DMS 273 treated with DMSO at 0.1 percent for 48 hours (cell line): ENCODE results near the gene BRINP3.
"Not testable (repeated sequence)": the region's sequence is repeated elsewhere in the genome, so short reads cannot be mapped to it uniquely, and the experiment has no call there.

ENCODE experiments used
- DNase-seq: peaks from one replicate; lab custom pipeline; 2025; lab: John Stamatoyannopoulos, UW

Gene BRINP3

DNA sequence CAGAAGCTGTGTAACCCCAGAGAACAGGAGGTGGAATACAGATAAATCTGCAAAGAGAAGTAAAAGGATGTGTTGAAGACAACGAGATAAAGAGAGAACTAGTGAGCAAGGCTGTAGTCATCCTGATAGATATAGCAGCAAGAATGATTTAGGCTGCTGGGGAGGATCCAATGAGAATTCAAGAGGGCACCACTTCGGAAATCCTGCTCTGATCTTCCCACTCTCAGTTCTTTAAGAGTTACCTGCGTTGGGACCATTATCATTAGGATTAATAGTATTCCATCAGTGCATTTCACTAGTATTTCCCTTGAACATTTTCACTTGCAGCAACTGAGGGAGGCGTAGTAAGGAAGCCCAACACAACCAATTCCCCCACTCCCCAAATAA, at the start of gene BRINP3:
Gene BRINP3 (minus strand): TSS at position 103 of the 387 bp plus-strand sequence.
- DNase-seq, result no peak

DNA sequence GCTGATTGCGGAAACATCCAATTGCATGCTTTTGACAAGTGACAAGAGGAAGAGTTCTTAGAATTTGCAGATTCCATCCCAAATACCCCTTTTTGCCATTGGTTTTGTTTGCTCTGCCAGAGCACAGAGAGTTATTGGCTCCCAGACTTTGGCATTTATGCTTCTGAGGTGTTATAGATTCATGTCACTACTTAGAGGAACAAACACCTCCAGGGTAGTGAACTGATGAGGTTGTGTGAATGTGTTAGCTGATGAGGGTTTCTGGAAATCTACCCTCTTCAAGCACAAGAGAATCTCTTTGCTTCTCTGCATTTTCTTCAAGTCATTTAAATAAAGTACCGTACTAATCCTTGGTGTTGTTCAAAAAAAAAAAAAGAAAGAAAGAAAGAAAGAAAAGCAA, 33.9 kb upstream of the BRINP3 start:
- no peak for DNase-seq

DNA sequence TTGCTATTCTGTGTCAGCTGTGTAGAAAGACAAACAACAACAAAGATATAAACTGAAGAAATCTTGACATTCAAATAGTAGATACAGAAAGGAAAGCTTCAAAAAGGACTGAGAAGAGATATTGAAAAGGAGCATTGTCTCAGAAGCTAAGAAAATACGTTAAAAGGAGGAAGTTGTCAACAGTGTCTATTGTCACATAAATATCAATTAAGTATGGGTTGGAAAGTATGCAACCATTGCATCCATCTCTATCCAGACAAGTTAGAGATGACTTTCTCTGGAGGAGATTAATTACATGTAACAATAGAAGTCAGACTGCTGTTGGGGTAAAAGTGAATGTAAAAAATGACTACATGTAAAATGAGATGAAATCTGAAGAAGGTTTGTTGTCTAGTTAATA, 29.7 kb upstream of the BRINP3 start:
- no peak for DNase-seq

DNA sequence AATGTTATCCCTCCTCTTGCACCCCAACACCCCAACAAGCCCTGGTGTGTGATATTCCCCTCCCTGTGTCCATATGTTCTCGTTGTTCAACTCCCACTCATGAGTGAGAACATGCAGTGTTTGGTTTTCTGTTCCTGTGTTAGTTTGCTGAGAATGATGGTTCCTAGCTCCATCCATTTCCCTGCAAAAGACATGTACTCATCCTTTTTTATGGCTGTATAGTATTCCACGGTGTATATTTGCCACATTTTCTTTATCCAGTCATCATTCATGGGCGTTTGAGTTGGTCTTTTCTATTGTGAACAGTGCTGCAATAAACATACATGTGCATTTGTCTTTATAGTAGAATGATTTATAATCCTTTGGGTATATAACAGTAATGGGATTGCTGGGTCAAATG, 26.9 kb upstream of the BRINP3 start:
- DNase-seq, result not testable (repeated sequence)

DNA sequence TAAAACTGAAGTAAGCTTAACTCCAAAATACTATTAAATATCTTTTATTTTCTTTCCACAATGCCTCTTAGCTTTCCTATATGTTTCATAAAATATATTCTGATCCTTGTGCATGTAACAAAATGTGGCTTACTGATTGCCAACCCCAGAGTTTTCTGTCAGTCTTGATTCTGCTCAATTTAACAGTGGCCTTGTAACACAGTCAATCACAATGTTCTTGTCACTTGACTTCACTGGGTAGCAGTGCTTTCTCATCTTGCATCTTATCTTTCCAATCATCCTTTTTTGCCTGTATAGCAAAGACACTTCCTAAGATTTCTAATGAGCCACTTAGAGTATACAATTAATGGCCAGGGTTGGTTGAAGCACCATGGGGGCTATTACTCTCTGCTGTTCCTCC, 19.9 kb upstream of the BRINP3 start:
- no peak for DNase-seq

DNA sequence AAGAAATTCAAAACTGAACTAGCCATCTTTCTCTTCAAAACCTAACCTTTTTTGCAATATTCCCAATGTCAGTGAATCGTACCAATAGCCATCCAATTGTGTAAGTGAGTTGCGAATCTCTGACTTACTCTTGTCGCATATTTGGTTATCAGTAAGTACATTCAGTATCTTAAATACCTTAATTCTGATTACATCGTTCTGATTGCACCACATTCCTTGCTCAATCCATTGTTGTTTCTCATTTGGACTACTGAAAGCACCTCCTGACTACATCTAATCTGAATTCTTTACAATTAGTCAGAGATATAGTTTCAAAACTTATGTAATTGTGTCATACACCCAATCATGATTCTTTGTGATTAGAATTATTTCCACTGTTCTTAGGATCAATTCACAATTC, 16.8 kb upstream of the BRINP3 start:
- no peak for DNase-seq

DNA sequence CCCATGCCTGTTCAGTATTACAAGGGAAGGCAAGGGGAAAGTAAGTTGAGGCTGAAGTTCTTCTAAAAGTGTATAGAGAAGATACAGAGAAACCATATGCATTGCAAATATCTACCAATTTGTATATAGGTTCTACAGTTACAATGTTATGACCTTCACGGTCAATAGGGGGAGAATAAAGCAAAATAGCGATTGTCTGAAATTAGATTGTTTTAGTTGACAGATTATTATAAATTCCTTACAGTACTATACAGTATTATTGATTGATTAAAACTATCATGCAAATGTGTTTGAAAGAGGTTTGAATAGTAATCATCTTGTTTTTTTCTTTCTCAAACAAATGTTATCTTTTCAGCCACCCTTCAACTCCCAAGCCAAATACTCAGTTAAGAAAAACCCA, 13.7 kb upstream of the BRINP3 start:
- no peak for DNase-seq

DNA sequence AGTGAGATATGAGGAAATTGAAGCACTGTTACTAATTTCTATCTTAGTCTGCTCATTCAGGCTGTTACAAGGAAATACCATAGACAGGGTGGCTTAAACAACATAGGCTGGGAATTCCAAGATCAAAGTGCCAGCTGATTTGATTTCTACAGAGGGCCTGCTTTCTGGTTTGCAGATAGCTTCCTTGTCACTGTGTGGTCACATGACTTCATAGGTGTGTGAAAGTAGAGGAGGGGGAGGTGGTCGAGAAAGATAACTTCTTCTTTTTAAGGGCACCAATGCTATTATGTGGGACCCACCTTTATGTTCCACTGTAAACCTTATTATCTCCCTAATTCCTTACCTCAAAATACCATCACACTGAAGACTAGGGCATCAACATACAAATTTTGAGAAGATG, 6.4 kb upstream of the BRINP3 start:
- no peak for DNase-seq

DNA sequence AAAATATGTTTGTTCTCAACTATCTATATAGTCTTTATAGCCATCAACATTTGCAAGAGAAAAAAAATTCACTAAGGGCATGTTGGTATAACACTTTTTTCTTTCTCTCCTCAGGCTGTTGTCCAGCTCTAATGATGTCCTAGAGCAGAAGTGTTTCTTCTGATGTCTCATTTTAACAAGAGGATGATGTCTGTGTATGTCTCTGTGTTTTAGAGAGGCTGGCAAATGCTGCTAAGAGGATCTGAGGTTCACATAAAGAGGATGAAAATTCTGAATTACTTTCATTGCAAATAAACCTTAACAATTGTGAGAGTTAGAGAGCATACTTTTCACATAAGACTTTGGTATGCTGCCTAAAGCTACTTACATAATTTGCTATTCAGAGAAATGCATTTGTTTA, 2.6 kb upstream of the BRINP3 start:
- DNase-seq, result no peak

DNA sequence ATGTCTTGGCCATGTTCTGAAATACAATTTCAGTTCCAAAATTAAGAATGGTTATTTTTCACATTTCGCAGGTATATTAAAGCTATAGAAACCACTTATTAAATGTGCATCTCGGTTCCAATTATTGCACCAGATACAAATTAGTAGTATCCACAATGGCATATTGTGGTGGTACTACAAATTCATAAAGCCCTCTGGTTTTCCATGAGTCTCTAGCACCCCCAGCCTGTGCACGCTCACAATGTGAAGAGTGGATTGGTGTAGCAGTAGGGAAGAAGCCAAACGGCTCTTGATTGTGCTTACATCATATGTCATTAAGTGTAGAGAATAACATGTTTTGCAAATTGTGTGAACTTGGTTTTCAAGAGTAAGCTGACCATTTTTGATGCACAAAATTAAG, 1.9 kb upstream of the BRINP3 start:
- DNase-seq, result no peak

DNA sequence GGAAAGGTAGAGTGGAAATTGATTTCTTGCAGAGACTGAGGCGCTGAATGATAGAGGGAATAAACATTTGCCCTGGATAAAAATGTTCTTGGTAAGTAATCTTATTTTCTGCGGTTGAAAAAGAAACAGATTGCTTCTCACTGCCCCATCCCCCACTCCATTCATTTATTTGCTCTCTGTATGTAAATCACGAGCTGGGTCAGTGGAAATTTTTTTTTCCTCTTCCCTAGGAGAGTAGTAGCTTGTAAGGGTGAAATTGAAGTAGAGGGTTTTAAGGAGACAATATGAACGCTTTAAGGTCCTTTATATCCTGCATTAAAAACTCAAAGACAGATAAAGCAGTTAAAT, 1.4 kb upstream of the BRINP3 start:
- DNase-seq, result peak; percentile 29

DNA sequence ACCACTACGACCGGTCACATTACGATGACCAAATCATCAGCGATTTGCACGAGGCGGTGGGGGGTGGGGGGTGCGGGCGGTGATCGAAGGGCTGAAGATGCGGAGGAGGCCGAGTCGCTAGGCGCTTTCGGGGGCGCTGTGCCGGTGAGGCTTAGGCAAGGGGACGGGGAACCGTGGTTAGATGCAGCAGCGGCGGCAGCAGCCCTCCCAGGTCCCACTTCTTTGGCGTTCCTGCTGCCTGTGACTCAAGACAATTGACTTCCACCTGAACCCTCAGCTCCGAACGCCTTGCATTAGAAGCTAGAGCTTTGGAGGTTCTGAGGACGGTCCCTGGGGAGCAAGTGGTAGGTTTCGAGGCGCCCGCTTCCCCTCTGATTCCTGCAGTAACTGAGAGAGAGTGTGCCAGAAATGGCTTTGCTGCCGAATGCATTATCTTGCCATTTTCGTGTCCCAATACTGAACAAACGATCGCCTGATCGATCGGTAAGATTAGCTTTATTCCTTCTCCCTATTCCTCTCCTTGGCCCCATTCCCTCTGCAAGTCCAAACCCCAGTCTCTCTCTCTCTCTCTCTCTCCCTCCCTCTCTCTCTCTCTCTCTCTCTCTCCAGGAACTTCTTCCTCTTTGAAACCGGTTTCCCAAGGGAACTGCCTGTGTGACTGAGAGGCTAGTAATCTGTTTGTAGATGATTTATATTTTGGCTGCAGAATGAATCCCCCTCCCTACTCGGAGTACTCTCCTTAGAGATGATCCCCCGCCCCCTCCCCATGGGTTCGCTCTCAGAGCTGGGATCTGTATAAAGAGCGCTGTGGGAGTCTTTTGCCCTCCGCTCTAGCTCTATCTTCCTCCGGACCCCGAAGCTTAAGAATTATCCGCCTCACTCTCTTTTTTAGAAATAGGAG, 735 bp upstream of the BRINP3 start:
- peak; percentile 52 for DNase-seq

DNA sequence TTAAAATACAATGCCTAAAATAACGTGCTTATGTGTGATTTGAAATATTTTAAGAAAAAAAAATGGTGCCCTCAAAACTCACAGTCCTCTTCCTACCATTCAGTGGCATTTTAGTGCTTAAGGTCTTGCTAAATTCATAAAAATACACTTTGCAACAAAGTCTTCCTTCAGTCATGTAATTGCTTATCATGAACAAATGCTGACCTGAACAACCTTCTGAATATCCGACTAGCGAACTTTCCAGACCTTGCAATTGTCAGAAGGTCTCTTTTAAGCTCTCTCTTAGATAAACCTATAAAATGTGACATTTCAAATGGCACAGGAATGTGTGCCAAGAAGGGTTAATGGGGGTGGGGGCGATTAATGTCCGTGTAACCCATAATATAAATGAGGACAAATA, 858 bp downstream of the BRINP3 start:
- DNase-seq, result no peak

DNA sequence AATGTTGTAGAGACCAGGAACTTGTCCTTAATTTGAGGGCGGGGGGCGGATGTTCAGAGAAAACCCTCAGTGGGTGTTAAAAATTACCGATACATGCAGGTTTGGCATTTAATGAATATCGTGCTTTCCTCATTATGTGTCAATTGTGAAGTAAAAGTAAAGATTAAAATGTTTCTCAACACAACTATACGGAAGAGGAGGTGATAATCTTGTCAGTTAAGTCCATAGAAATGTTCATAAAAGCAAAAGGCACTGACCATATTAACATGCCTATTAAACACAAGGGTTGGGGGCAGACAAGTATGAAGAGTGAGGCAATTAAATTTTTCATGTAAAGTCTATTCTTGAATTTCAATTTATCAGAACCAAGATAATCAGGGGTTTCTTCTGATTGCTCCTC, 1.3 kb downstream of the BRINP3 start:
- no peak for DNase-seq

DNA sequence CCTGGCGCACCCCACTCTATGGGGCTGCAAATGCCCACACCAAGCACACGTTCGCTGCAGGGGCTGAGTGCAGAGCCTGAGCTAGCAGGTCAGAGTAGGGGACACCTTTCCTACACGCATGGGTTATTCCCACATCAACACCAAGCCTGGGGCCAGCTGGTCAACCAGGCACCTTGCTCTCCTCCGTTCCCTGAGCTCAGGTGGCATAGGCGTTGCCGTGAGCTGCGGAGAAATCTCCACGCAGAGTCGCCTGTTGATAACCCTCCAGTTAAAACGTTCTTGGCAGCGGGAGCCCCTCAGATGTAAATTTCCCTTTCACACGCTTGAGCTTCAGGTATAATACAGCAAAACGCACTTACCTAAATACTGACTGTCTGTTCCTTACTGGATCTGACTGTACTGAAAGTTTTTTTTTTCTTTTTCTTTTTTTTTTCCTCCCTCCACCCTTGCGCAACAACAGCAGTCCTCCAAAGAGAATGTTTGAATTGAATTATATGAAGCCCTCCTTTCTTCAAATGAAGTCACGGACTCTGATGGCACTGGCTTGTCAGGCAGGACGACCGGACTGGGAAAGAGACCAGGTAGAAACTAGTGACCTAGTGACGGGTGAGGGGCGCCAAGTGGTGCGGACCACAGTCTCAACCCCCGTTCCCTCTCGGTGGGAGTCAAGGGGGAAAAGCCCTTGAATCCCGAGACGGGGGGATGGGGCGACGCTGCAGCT, 2.1 kb downstream of the BRINP3 start:
- no peak for DNase-seq

DNA sequence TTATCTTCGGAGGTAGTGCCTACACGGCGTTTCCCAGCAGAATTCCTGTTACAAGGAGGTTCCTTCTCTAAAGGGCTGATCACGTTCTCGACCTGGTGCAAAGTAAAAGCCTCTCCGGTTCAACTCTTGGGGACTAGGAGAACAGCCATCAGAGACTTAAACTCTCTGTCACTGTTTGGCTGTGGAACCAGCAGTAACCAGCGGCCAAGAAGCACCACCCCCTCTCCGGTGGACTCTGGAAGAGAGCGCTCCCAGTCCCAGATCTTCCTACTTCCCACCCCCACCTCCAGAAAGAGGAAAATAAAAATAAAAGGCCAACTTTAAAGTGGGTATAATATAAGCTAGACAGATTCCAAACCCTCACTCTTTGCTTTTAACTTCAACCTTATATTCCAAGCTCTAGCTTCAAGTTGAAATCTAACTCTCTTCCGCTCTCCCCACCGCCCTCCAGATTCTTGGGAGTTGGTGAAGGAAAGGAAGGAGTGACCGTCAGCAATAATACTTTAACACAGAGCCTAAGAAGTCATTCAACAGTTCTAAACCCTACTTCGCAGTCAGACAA, 2.9 kb downstream of the BRINP3 start:
- no peak for DNase-seq

DNA sequence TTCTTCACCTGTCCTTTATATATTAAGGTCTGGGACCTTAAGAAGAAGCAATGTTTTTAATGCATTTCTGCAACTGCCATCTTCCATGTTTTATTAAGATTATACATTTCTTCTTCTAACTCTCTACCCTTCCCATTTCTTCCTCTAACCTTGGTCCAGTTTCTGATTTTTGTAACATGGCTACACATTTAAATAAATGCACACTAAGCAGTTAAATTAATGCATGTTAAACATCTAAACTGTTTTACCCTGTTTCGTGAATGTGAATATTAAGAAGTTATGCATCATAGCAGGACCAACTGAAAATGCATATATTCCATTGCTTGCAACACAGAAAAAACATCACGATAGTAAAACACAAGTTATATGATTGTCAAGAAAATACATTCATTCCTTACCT, 3.7 kb downstream of the BRINP3 start:
- no peak for DNase-seq

DNA sequence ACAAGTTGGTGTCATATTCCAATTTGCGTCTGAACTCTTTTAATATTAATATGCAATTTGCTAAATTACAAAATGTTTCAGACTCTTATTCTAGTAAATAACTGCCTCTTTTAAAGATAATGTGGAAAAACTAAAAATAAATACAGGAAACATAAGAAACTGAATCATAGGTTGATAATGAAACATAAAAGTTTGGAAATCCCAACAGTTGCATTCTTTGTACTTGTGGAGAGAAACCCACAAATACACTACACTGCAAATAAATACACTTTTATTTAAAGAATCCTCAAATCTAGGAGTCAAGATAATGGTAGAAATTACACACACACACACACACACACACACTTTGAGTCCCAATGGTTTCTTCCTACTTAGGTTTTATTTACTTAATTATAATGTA, 5.2 kb downstream of the BRINP3 start:
- no peak for DNase-seq

DNA sequence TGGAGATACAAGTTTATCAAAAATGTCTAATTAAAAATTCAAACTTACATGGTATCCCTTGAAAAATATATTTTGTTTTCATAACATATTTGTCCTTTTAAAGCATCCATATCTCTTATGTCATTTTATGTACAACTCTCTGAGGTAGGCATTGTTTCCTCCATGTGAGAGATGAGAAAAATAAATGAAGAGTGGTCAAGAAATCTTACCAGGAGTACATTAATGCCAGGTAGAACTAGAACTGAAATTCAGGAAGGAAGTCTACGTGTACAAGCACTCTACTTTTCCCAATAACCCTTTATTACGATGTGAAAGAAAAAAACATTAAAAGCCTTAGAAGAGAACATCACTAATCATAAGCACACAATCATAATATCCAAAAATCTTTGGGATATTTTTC, 5.6 kb downstream of the BRINP3 start:
- no peak for DNase-seq

DNA sequence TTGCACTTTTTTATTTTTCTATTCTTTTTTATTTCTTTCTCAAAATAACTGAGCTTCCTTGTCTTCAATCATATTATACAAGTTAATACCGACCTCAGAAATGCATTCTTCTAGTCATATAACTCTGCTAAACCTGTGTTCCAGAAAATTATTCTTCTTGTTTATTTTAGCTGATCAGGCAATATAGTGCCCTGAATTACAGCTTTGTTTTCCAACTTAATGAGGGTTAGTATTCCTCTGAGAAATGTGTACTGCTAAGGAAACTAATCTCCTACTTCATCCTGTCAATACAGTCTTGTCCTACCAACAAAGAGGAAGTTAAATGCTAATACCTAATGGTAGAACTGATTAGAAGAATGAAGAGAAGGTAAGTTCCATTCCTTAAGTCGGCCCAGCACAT, 13.0 kb downstream of the BRINP3 start:
- DNase-seq, result no peak

DNA sequence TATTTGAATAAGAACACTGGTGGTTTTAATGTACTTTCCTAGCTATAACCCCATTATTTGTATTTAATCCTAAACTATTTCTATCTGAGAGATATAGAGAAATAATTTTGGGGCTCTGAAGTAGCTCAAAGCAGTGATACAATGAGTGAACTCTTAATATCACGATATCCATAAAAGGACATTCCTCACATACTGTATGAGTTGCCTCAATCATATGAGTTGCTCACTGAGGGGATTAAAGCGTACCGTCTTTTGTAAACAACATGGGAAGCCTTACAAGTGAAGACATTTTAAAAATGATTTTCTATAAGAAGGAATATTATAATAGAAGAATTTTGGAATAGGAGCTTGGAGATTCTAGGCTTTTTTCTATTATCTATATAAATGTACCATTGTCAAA, 21.5 kb downstream of the BRINP3 start:
- no peak for DNase-seq

DNA sequence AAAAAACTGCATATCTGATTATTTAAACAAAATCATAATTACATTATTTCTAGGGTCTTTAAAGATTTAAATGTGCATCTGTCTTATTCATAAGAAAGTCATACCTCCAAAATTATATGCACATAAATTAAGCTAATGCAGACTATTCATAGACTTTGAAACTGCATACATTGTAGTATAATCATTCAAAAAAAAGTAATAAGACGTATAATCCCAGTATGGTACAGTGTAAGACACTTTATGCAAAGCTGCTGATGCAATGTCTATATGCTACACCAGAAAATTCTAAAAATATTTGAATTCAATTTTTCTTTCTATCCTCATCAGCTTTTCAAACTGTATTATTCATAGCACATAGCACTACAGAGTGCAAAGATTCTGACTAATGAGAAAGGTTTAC, 22.0 kb downstream of the BRINP3 start:
- no peak for DNase-seq

DNA sequence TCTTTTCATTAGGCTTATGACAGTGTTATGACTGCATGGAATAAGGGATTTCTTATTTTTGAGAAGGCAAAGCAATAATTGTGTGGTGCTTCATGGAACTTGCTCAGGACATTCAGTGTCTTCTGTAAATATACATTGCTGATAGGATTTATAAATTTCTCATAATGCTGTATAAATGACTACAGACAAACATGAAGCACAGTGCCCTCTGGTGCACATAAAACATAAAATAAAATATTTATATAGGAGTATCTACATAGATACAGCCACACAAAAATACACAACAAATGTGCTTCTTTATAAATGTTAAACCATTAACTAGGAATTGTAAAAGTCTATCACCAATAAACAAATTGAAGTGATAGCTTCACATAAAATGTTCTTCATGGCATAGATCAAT, 24.1 kb downstream of the BRINP3 start:
- DNase-seq, result no peak
